DMS153 treated with DMSO at 0.1 percent for 48 hours (cell line): ENCODE results near the gene RARRES1.
"Not testable (repeated sequence)": the region's sequence is repeated elsewhere in the genome, so short reads cannot be mapped to it uniquely, and the experiment has no call there.

Experiments used
- DNase-seq: peaks from one replicate; lab custom pipeline; 2025; ENCODE audit not compliant: unreplicated experiment; lab: John Stamatoyannopoulos, UW

Gene RARRES1

DNA sequence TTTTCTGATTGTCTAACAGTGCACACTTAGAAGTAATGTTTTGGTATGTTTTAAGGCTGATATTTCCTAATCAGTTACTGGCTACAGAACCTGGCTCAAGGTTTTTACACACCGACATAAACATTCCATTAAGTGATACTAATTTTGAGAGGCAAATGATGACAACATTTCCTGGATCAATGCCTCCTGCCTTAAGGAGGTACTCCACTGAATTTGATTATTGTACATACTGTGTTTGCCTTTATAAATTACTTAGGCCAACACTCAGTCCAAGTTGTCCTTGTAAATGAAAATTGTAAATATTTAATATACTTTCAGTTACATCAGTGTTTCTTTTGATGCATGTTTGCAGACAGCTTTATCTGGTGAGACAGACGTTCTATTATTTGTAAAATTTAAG, 35.6 kb downstream of the RARRES1 start:
- DNase-seq = no peak

DNA sequence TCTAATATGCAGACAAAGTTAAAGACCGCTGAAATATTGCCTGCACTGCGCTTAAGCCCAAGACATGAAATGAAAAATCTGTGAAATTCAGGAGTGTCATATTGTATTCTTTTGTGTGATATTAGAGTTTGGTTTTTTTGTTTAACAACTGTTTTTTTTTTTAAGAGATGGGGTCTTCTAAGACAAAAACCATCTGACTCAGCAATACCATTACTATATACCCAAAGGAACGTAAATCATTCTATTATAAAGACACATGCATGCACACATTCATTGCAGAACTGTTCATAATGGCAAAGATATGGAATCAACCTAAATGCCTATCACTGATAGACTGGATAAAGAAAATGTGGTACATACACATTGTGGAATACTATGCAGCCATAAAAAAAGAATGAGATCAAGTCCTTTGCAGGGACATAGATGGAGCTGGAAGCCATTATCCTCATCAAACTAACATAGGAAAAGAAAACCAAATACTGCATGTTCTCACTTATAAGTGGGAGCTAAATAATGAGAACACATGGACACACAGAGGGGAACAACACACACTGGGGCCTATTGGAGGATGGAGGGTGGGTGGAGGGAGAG, 38.3 kb downstream of the RARRES1 start:
- not testable (repeated sequence) for DNase-seq

DNA sequence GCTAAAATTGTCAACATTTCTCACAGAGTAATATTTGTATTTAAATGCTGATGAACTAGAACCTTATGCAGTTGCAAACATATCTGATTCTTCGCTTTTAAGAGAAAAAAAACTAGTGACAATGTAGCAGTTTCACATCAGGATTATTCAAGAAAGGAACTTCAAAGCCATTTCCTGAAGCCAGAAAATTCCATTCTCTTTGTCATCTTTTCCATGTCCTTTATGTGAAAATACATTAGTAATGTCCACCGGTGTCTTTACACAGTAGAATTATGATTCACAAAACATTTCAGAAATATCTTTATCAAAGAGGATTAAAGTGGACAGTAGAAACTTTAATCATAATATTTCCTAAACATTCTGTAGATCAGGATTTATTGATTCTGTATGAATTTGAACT, 47.1 kb downstream of the RARRES1 start:
- DNase-seq = no peak

DNA sequence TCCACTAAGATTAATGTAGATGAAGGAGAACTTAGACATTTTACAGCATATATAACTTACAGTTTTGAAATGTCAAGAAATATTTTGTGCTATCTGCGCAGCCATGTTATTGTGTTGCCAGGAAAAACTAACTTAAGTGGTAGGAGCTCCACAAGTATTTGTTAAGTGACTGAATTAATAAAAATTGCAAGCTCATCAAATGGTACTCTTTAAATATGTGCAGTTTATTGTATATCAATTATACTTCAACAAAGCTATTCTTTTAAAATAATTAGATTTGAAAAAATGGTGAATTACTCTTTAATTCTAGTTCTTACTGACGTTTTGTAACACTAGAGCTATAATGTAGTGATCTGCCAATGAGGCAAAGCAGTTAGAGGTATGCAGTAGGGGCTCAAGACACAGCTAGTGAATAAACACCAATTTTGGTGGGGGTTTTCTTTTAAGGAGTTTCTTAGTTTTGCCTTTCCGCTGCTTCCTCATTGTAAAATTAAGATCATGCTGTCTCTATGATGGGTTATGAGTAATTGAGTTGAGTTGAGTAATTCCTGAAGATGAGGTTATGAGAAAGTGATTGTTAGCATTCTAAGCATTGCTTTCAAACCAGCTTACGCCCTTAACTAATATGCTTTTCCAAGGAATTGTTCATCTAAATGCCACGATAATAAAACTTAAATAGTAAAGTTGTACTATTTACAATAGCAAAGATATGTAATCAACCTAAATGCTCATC, 48.9 kb downstream of the RARRES1 start:
- no peak for DNase-seq

DNA sequence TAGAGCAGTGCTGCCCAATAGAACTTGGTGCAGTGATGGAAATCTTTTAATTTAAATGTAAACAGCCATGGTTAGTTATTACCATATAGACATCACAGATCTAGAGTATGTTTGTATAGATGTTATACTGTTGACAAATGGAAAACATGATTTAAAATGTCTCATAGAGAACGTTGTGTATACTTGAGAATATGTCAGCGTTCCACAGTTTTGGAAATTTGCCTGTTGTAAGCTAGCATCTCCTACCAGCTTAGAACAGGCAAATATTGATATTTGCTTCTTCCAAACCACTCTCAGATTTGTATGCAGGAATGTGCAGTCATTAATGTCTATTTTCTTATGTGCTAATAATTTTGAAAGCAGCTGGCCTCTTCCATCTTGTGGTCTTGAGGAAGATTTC, 51.4 kb downstream of the RARRES1 start:
- DNase-seq = no peak

DNA sequence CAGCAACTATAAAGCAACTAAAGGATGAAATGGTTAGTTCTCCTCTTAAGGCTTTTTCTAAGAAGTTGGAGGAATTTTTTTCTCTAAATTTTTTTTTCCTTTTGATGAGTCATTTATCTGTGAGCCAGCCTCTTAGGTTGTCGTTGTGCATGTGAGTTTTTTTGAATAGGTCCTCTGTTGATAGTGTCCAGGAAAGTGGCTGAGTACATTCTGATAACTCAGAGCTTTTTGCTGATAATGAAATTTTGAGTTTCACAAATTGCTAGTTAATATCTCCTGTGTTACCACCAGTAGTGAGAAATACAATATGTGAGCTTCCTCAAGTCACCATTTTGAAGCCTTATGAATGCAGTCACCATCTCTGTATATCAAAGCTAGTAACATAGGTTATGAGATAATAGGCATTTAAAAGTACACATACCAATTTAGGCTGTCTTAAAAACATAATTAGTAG, 52.7 kb downstream of the RARRES1 start:
- DNase-seq = no peak

DNA sequence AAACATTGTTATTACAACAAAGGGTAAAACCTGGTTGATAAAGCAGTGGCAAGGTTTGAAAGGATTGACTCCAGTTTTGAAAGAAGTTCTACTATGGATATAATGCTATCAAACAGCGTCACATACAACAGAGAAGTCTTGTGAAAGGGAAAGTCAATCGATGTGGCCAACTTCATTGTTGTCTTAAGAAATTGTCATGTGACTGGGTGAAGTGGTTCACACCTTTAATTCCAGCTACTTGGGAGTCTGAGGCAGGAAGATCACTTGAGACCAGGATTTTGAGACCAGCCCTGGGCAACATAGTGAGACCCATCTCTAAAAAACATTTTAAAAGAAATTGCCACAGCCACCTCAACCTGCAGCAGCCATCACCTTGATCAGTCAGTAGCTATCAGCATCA, 53.6 kb downstream of the RARRES1 start:
- DNase-seq = no peak

DNA sequence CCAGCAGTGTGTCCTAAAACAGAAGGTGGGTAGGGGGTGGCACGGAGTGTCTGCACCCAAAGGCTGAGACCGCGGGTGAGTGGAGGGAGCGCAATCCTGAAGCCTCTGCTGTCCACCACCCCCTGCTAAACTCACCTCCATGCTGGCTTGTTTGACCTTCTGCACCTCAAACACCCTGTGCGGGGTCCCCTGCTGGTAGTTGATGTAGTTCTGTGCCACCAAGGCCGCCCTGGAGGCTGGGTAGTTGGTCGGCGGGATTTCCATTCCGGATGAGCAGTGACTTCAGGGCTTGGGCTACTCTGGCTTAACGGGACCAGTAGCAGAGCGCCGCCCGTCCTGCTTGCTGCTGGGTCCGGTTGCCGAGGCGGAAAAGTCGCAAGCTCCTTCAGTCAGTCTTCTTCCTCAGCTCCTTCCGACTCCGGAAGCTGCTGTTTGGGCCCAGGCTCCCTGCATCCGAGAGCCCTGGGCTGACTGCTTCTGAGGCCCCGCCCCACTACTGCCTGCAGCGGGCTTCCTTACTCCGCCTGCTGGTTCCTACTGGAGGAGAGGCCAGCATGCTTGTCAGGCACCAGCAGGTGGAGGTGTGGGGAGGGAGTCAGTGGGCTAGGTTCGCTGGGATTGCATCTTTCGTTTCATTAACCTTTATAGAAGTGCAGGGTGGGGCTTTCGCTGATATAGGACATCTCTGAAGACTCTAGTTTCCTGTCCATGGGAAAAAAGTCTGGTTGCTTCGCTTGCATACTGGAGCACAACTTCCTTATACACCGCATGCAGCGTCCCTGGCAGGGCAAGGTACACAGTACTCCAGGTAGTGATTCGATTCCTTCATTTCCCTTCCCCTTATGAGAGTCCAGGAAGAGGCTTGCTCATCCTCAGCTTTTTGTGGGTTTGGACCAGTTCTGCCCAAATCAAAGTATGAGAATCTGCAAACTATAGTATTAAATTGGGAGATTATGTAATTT, 59.8 kb downstream of the RARRES1 start, which contains the start of gene LXN:
Gene LXN, minus strand, starts transcription at position 434 of the 962 bp plus-strand sequence. Its CDS starts 170 bp downstream, at position 264.
- peak; percentile 78 for DNase-seq

DNA sequence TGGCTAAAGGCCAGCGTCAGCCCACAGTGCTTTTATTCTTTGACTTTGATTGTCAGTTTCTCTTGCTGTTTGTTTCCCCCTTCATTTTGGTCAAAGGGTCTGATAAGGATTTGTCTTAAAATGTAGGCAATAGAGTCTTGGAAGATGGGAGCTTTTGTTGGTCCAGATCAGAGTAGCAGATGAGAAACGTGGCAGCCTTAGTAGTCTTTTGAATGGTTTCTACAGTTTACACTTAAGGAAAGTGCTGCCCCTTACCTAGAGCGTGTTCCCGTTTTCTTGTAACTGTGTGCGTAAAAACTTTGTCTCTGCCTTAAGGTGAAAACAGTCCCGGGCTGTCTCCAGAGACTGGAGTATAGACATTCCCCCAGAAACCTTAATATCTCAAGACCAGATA, 60.4 kb downstream of the RARRES1 start:
- DNase-seq = no peak

DNA sequence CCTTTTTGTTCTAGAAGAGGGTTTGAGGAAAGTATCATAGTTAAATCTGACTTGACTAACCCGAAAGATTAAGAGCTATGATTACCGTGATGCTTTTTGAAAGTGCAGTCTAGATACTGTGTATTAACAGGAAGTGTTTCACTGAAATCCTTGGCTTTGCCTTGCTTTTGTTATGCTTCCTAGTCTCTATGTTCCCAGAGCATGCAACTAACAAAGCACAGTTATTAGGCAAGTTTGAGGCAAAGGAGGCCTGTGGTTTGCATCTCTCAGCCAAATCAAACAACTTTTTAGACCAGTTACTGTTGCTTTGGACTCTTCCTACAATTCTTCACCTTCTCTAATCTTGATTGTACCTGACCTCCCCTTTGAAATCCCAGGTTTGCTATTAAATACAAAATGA, 63.8 kb downstream of the RARRES1 start:
- no peak for DNase-seq

DNA sequence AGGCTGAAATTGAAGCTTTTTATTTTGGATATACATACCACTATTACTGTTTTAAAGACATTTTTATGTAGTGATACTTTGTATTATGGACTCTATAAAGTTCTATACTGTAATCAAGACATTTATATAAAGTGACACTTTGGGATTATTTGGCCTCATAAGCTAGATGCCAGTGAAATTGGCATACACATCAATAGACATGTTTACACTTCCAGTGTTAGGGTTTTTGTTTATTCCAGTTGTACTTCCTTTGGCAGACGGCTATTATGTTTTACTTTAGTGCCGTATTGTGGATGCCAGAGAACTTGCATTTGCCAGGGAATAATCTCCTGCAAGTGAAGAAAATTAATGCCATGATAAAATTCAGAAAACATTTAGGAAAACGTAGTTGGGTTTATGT, 65.8 kb downstream of the RARRES1 start:
- no peak for DNase-seq

DNA sequence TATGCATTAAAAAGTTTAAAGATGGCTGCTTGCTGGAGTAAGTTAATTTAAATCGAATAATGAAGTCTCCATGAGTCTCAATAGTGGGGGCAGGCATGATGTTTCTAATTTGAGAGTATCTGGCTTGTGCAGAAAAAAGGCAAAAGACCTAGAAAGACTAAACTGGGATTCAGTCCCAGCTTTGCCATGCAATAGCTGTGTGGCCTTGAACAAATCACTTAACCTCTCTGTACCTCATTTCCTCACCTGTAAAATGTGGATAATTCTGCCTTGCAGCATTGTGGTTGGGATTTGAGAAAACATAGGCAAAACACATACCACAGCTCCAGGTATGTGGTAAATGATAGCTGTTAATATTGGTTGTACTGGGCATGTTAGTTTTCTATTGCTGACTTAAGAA, 68.4 kb downstream of the RARRES1 start:
- DNase-seq = no peak

DNA sequence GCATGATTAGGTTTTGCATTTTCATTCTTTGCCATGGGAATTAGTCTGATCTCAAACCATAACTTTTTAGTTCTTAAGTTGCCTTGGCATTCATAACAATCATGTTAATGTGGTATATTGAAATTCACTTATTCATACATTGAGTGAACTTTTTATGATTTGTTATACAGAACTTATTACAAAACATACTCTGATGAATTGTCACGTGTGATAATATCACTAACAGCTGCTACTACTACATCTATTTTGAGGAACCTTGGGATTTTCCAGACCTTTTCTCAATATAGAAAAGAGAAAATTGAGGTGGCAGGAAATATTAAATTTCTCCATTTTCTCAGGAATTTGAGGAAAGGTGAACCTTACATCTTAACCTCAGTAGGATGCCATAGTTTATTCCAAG, 69.0 kb downstream of the RARRES1 start:
- DNase-seq = no peak

DNA sequence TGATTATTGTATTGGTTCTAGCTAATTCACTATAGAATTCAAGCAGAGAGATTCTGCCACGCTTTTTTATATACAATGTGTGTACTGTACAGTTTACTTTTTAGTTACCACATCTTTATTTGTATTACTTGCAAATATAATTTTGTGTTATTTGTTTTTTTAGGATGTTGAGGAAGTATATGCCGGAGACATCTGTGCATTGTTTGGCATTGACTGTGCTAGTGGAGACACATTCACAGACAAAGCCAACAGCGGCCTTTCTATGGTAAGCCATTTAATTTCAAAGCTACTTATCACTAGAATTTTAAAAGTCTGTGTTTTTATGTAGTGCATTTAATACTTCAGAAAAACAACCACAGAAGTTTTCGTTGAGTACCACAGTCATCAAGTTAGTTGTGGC, 71.5 kb downstream of the RARRES1 start:
- DNase-seq = no peak

DNA sequence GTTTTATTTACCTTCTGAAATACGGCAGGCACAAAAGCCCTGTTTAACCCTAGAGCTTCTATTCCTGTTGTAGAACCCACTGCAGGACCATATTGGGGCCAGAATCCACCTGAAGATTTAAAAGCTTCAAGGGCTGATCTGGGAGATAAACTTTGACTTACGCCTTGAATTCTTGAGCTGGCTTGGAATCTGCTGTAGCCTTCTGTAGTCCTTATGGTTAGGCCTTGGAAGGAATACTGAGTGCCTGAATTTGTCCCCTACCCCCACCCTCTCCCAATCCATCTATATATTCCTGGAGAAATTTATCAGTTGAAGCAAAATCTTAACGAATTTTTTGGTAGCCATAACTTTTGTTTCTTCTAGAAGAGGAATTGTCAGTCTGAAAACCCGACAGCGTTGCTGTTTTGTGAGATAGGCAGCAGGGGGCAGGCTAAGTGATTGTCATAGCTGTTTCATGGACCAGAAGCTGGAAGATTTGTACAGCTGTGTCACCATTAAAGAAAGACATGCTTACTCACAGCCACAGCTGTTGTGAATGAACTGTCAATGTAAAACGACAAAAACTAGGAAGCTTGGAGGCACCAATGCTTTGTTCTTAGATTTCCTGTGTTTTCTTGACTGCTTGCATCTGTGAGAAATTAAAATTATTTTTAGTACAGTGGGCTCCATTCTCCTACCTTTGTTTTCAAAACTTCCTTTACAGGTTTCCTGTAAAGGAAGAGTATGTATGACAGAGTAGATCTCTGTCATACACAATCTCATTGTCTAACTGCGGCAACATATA, 72.6 kb downstream of the RARRES1 start:
- no peak for DNase-seq

DNA sequence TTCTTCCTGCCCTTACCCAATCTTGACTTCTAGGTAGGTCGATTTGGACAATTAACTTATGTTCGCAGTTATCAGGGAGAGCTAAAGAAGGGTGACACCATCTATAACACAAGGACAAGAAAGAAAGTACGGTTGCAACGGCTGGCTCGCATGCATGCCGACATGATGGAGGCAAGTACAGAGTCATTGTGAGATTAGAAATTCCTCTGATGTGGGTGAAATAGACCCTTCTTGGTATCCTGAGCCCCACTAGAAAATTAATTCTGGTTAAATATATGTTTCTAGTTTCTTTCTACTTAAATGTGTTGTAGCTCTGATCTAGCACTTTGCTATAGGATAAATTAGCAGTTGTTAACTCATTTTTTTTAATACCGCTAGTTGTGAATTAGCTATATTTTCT, 73.4 kb downstream of the RARRES1 start:
- no peak for DNase-seq

DNA sequence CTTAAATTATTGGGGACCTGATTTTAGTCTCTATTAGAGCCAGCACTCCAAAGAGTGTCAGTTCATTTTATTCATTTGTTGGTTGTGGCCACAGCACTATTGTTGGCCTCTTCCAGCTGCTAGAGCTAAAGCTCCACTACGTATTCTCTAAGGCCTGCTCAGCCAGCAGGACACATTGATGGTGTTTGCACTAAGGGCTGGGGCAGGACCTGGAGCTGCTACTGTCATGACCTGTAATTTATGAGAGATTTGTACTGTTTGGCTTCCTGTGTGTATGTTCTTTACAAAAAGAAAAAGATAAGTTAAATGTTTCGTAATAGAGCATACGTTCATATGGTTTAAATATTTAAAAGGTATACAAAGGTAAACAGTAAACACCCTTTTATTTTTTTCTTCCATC, 79.8 kb downstream of the RARRES1 start:
- no peak for DNase-seq

DNA sequence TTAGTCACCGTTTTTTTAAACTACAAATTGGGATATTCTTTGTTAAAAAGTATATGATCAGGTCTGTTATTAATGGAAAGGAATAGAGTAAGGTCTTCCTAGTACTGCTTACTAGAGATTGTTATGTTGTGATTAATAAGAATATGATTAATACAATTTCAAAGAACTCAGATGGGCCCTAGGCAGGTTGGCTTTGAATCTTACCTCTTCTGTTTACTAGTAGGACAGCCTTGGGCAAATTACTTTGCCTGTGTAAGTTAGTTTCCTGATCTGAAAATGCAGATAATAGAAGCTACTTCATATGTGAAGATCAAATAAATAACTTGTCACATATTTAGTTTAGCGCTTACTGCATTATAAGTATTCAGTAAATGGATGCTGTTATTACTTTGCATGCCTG, 81.1 kb downstream of the RARRES1 start:
- no peak for DNase-seq

DNA sequence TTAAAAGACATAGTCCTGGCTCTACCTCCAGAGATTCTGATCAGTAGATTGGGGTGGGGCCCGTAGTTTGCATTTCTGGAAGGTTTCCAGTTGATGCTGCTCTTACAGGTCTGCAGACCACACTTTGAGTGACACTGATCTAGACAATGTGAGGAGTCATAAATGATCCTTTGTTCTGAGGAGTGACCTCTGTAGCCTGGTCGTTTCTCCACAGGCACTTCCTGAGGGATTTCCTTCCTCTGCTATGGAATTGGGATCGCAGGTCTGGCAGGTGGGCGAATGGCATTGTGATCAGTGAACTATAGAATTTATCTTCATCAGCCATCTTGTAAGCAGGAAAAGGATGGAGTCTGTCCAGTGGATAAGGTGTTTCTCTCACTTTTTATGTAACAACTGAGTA, 82.5 kb downstream of the RARRES1 start:
- no peak for DNase-seq
